ENCODE results near the gene TMEM115. TPM values are rescaled to one million over a fixed set of nuclear protein-coding genes. Genes with fewer than 3 reads are reported as not detected.

Gene TMEM115
- total RNA-seq, 4 donors from 2014 or later = 30.5 to 44.5 (median 41.2) TPM

DNA sequence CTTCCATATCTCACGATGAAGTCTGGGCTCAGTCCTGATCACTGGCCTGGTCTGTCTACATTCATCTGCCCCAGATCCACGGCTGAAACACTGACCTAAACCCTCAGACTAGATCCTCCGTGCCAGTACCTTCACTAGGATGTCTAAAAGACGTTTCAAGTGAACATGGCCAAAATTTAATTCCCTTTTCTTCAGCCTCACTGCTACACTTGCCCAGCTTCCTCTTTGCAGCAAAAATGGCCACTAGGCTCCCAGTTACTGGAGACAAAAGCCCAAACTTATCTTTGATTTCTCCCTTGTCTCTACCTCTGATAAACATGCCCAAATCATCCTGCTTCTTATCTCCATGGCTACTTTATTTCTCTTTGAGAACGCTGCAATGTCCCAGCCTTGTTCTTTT is 20.4 kb downstream of the TMEM115 start:
- TF ChIP-seq, protein P1, sequence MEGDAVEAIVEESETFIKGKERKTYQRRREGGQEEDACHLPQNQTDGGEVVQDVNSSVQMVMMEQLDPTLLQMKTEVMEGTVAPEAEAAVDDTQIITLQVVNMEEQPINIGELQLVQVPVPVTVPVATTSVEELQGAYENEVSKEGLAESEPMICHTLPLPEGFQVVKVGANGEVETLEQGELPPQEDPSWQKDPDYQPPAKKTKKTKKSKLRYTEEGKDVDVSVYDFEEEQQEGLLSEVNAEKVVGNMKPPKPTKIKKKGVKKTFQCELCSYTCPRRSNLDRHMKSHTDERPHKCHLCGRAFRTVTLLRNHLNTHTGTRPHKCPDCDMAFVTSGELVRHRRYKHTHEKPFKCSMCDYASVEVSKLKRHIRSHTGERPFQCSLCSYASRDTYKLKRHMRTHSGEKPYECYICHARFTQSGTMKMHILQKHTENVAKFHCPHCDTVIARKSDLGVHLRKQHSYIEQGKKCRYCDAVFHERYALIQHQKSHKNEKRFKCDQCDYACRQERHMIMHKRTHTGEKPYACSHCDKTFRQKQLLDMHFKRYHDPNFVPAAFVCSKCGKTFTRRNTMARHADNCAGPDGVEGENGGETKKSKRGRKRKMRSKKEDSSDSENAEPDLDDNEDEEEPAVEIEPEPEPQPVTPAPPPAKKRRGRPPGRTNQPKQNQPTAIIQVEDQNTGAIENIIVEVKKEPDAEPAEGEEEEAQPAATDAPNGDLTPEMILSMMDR (IDR thresholded peaks at IDR 0.05; ENCODE audit: low read depth) = no peak

DNA sequence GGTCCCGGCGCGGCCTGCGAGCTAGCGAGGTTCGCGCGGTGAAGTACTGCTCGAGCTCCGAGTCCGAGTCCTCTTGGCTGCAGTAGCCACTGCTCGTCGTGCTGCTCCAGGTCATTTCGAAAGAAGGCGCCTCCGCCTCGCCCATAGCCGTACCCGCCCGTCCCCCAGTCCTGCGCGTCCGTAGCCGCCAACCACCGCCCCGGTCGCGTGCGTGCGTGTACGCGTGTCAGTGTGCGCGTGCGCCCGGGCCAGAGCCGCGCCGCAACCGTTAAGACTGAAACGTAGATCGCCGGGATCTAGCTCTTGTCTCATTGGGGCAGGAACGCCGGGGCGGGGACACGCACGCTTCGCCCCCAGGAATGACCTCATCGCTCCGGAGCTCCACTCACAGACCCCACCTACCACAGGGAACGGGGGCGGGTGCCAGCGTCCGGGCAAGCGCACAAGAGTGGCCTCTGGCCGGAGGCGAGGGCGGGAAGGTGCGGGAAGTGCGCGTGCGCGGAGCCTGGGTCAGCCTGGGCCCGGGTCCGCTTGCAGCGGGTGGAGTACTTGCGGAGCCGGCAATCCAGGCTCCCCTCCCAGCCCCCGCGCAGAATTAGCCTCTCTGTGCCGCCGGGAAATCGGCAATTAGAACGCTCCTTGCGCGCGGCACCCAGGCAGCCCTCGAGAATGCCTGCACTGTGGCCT is 22.0 kb downstream of the TMEM115 start:
- TF ChIP-seq, protein P1 (IDR thresholded peaks at IDR 0.05; ENCODE audit: low read depth) = no peak

DNA sequence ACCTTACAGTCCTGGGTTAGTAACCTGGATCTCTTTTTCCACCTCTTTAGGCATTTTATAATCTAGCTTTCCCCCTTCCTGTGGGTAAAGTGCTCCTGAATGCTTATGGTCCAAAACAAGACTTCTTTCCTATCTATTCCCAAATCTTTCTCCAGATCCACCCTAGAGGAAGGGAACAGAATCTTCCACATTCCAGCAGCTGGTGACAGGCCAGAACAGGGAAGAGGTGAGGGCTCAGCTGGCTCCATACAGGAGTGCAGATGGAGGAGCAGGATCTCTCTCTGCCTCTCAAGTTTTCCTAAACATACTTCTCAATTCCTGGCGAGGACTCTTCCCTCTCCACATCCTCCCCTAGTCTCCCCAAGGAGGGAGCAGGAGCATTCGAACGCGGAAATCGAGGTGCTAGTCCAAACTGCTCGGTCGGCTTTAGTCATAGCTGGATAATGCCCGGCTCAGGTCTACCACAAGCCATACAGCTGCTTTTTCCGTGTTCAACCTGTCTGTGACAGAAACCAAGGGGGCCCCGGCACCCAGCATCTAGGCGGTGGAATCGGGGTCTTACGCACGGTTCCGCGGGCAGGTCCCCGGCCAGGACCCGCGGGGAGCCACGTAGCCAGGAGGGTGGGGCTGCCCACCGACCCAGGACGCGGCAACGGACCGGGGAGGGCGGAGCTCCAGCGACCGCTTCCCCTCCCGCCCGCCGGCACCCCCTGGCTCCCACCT is 22.7 kb downstream of the TMEM115 start:
- TF ChIP-seq, protein P1 (IDR thresholded peaks at IDR 0.05; ENCODE audit: low read depth) = no peak

DNA sequence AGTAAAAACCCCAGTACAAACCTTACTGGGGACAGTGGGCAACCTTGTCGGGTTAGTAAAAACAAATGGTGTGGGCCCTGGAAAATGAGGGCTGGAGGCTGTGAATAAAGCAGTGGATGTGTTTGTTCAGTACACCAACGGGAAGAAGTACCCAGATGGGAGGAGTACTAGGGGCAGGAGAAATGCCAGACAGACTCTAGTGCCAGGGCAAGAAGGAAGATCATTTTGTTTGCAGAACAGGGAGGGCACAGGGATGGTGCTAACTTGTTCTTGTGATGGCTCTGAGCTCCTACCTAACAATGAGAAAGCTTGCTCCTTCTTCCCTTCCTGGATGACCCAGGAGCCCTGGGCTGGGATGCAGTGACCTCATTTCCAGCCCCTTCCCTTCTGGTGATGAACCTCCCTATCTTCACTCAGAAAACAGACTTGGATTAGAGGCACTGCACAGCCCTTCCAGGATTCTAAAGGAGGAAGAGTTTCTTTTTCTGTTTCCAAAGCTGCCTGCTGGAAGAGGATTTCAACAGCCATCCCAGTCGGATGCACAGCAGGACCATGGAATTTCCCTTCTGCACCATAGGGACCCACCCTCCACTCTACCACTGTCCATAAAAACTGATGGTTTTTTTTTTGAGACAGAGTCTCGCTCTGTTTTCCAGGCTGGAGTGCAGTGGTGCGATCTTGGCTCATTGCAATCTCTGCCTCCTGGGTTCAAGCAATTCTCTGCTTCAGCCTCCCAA is 24.8 kb downstream of the TMEM115 start:
- TF ChIP-seq, protein P1 (IDR thresholded peaks at IDR 0.05; ENCODE audit: low read depth) = no peak

DNA sequence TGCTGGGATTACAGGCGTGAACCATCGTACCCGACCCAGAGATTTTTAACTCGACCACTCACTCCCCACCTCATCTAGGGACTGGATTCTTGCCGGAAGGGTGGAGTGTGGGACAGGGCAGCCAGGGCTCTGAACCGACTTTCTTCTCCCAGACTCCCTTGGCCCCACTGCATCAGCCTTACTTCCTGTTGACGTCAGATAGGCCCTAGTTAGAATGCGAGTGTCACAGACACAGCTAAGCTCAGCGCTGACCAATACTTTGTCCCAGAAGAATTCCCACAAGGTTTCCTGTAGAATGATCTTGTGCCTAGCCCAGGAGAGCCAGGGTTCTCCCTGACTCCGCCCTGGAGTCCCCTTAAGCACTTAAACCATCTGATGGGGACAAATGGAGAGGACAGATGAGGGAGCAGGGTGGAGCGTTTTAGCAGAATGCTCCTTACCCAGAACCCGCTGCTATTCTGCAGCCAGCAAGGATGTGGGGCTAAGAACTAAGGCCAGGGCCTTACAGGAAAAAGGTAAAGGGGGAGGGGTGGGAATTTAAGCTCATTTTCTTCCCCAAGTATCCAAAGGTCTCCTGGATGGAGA is 25.5 kb downstream of the TMEM115 start:
- TF ChIP-seq, protein P1 (IDR thresholded peaks at IDR 0.05; ENCODE audit: low read depth) = no peak

DNA sequence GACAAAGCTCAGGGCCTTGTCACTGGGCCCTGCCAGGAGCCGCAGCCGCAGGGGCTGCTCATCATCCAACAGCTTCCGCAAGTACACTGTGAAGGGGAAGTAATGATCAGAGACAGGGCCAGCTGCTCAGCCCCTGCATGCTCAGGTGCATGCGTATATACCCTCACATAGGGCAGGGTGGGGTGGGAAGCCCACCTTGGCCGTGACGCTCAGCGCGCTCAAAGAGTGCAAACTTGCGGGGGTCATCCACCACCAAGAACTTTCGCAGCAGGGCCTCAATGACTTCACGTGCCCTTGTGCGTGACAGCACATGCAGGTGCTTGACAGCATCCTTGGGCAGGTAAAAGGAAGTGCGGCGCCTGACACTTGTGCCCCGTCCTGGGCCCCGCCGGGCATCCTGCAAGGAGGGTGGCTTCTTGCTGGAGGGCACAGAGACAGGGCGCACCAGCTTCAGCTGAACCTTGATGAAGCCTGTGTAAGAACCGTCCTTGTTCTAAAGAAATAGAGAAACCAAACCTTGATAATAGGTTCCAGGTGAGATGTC is 27.9 kb downstream of the TMEM115 start:
- TF ChIP-seq, protein P1 (IDR thresholded peaks at IDR 0.05; ENCODE audit: low read depth) = no peak

Data from subcutaneous adipose tissue (tissue), 4 donors.